ENCODE results near the gene UNC13D. TPM values are rescaled to one million over a fixed set of nuclear protein-coding genes. Genes with fewer than 3 reads are reported as not detected.

Gene UNC13D
- polyA plus RNA-seq, 1 donor (not counting 4 experiments of a cell fraction or from before 2014, with no cell fraction given), result 0.25 TPM

- Histone ChIP-seq H3K36me3 (ENCODE audit: control insufficient read depth in 2 of 2, extremely low read depth in 1 of 2, insufficient read depth in 2 of 2, low read length in 2 of 2) (peaks cover 11% of the 10 kb centered on the region in 2 experiments), H4K20me1 (ENCODE audit: control insufficient read depth, extremely low read depth, insufficient read depth, low read length) (no peaks in the 10 kb centered on the region), H3K4me3 (ENCODE audit: control insufficient read depth in 2 of 3, extremely low read depth in 1 of 3, insufficient read depth in 2 of 3, low read depth in 1 of 3, low read length in 3 of 3) (no peak overlapping the region), H3K9me1 (ENCODE audit: control insufficient read depth, extremely low read depth, insufficient read depth, low read length) (no peaks in the 10 kb centered on the region), H3K9me3 (ENCODE audit: control insufficient read depth, low read depth, low read length) (no peaks in the 10 kb centered on the region), H3K79me2 (ENCODE audit: control insufficient read depth, insufficient read depth, low read length) (no peaks in the 10 kb centered on the region), H2AFZ (ENCODE audit: control insufficient read depth, low read length) (no peak overlapping the region), H3K4me1 (ENCODE audit: control insufficient read depth, extremely low read depth, insufficient read depth, low read length) (peaks cover 14% of the 10 kb centered on the region), H3K9ac (ENCODE audit: control insufficient read depth, extremely low read depth, insufficient read depth, low read length) (no peak overlapping the region), H3K4me2 (ENCODE audit: control insufficient read depth, extremely low read depth, insufficient read depth, low read depth, low read length) (no peak overlapping the region), H3K27me3 (ENCODE audit: control insufficient read depth, extremely low read depth, insufficient read depth, low read length) (no peaks in the 10 kb centered on the region), H3K27ac (ENCODE audit: control insufficient read depth, insufficient read depth, low read length) (no peak overlapping the region)
- no peak for DNase-seq (ENCODE audit: low read depth, low spot score)
- no peak for TF ChIP-seq EZH2 (IDR thresholded peaks at IDR 0.05; ENCODE audit: low read length)
- TF ChIP-seq, protein P1, sequence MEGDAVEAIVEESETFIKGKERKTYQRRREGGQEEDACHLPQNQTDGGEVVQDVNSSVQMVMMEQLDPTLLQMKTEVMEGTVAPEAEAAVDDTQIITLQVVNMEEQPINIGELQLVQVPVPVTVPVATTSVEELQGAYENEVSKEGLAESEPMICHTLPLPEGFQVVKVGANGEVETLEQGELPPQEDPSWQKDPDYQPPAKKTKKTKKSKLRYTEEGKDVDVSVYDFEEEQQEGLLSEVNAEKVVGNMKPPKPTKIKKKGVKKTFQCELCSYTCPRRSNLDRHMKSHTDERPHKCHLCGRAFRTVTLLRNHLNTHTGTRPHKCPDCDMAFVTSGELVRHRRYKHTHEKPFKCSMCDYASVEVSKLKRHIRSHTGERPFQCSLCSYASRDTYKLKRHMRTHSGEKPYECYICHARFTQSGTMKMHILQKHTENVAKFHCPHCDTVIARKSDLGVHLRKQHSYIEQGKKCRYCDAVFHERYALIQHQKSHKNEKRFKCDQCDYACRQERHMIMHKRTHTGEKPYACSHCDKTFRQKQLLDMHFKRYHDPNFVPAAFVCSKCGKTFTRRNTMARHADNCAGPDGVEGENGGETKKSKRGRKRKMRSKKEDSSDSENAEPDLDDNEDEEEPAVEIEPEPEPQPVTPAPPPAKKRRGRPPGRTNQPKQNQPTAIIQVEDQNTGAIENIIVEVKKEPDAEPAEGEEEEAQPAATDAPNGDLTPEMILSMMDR (optimal IDR thresholded peaks at IDR 0.05 in 1 of 3, IDR thresholded peaks at IDR 0.05 in 1 of 3, conservative IDR thresholded peaks at IDR 0.05 in 1 of 3; ENCODE audit: extremely low read depth in 1 of 3, insufficient read depth in 2 of 3, low read length in 3 of 3), result no peak
- dilution Hi-C loops (cut with MboI; ENCODE audit: extremely low pct_ligation_motif_present, low sequenced_read_pairs), result no loop called here
- FAIRE-seq, result no peak
Observed at GRCh38 chr17:75824050-75824552, 20.1 kb downstream of the UNC13D start.

DNA sequence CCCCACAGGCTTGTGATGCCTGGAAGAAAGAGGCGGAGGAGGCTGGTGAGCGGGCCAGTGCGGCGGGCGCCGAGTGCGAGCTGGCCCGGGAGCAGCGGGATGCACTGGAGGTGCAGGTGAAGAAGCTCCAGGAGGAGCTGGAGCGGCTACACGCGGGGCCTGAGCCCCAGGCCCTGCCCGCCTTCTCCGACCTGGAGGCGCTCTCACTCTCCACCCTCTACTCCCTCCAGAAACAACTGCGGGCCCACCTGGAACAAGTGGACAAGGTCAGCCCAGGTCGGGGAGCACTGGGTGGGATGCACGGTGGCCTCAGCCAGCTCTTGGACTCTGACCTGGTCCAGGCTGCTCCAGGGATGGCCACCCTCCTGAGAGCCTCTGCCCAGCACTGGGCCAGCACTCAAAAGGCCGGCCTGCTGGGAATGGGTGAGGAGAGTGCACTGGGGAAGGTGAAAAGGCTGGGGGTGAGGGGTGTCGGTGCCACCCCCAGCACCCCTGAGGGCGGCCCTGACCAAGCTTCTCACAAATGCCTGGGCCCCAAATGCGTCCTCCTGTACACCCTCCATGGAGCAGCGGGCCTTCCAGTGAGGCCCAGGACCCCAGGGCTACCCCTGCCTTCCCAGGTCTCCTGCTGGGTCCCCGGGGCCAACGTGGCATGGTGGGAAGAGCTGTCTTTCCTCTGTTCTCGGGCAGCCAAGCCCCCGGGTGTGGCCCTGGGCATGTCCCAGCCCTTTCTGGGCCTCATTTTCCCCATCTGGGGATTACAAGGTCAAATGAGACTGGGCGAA, 20.8 kb downstream of the UNC13D start:
- no peak for FAIRE-seq
- H3K79me2 ChIP-seq (ENCODE audit: control insufficient read depth, insufficient read depth, low read length), result no peaks in the 10 kb centered on the region
- H2AFZ ChIP-seq (ENCODE audit: control insufficient read depth, low read length), result no peak overlapping the region
- H3K9ac ChIP-seq (ENCODE audit: control insufficient read depth, extremely low read depth, insufficient read depth, low read length), result no peak overlapping the region
- no peaks in the 10 kb centered on the region for H3K27me3 ChIP-seq (ENCODE audit: control insufficient read depth, extremely low read depth, insufficient read depth, low read length)
- H4K20me1 ChIP-seq (ENCODE audit: control insufficient read depth, extremely low read depth, insufficient read depth, low read length), result no peaks in the 10 kb centered on the region
- no peaks in the 10 kb centered on the region for H3K9me1 ChIP-seq (ENCODE audit: control insufficient read depth, extremely low read depth, insufficient read depth, low read length)
- H3K4me2 ChIP-seq (ENCODE audit: control insufficient read depth, extremely low read depth, insufficient read depth, low read depth, low read length), result no peak overlapping the region
- no peak overlapping the region for H3K4me3 ChIP-seq (ENCODE audit: control insufficient read depth in 2 of 3, extremely low read depth in 1 of 3, insufficient read depth in 2 of 3, low read depth in 1 of 3, low read length in 3 of 3)
- DNase-seq (ENCODE audit: low read depth, low spot score), result no peak
- H3K36me3 ChIP-seq (ENCODE audit: control insufficient read depth in 2 of 2, extremely low read depth in 1 of 2, insufficient read depth in 2 of 2, low read length in 2 of 2), result peaks cover 11 to 16% of the 10 kb centered on the region in 2 experiments
- no peak overlapping the region for H3K27ac ChIP-seq (ENCODE audit: control insufficient read depth, insufficient read depth, low read length)
- H3K4me1 ChIP-seq (ENCODE audit: control insufficient read depth, extremely low read depth, insufficient read depth, low read length), result peaks cover 14% of the 10 kb centered on the region
- TF ChIP-seq EZH2 (IDR thresholded peaks at IDR 0.05; ENCODE audit: low read length), result no peak
- TF ChIP-seq, protein P1 (optimal IDR thresholded peaks at IDR 0.05 in 1 of 3, IDR thresholded peaks at IDR 0.05 in 1 of 3, conservative IDR thresholded peaks at IDR 0.05 in 1 of 3; ENCODE audit: extremely low read depth in 1 of 3, insufficient read depth in 2 of 3, low read length in 3 of 3), result no peak
- H3K9me3 ChIP-seq (ENCODE audit: control insufficient read depth, low read depth, low read length), result no peaks in the 10 kb centered on the region
- dilution Hi-C loops (cut with MboI; ENCODE audit: extremely low pct_ligation_motif_present, low sequenced_read_pairs), result no loop called here
